Liver (tissue), 9 donors: Measurements from ENCODE around the gene NLK. TPM values are rescaled to one million over a fixed set of nuclear protein-coding genes. Genes with fewer than 3 reads are reported as not detected.

Source experiments
- DNase-seq: peaks from one replicate; pipeline ENCODE4 v3.0.0-alpha.2; 2017; ENCODE audit warnings: low spot score
- H3K27ac ChIP-seq, 2 donors: one replicate each; pipeline ENCODE4 v1.7.0; 2013; ENCODE audit warnings: inconsistent platforms in 2 of 2, low read length in 2 of 2, control low read depth in 1 of 2, low read depth in 1 of 2, mild to moderate bottlenecking in 1 of 2
- H3K27me3 ChIP-seq, 4 donors: one replicate each; pipeline versions ENCODE4 v1.6.1 to v1.7.0; 2013; ENCODE audit warnings: low read length in 3 of 4, inconsistent platforms in 1 of 4, mild to moderate bottlenecking in 1 of 4, moderate library complexity in 1 of 4; ENCODE audit not compliant: control insufficient read depth in 4 of 4, insufficient read depth in 4 of 4
- H3K36me3 ChIP-seq, 4 donors: one replicate each; pipeline versions ENCODE4 v1.6.1 to v1.7.0; 2013; ENCODE audit warnings: low read length in 3 of 4, mild to moderate bottlenecking in 3 of 4, low read depth in 1 of 4, moderate library complexity in 1 of 4; ENCODE audit not compliant: control insufficient read depth in 4 of 4, insufficient read depth in 3 of 4
- H3K4me1 ChIP-seq, 4 donors: one replicate each; pipeline versions ENCODE4 v1.6.1 to v1.7.0; 2013; ENCODE audit warnings: low read length in 3 of 4, mild to moderate bottlenecking in 3 of 4, moderate library complexity in 1 of 4; ENCODE audit not compliant: control insufficient read depth in 4 of 4, insufficient read depth in 4 of 4
- H3K4me3 ChIP-seq, 3 donors: one replicate each; pipeline versions ENCODE4 v1.6.1 to v1.7.0; 2013; ENCODE audit warnings: low read length in 3 of 3, control low read depth in 1 of 3, low read depth in 1 of 3, mild to moderate bottlenecking in 1 of 3
- H3K9ac ChIP-seq, 2 donors: one replicate each; pipeline ENCODE4 v1.7.0; 2013; ENCODE audit warnings: low read length in 2 of 2, mild to moderate bottlenecking in 2 of 2, moderate library complexity in 2 of 2, control low read depth in 1 of 2, low read depth in 1 of 2
- H3K9me3 ChIP-seq, 4 donors: one replicate each; pipeline versions ENCODE4 v1.6.1 to v1.7.0; 2013; ENCODE audit warnings: low read length in 3 of 4; ENCODE audit not compliant: control insufficient read depth in 4 of 4
- ATF3 ChIP-seq: IDR thresholded peaks from 2 replicates; pipeline ENCODE4 v1.6.1; 2016; ENCODE audit warnings: antibody characterized with exemption
- FOXA1 ChIP-seq: IDR thresholded peaks from 2 replicates; pipeline ENCODE4 v1.6.1; 2016; ENCODE audit warnings: antibody characterized with exemption
- HNF4A ChIP-seq, 2 donors: conservative IDR thresholded peaks; 2 replicates each; pipeline ENCODE4 v1.6.1; 2016; ENCODE audit warnings: antibody characterized with exemption in 2 of 2, mild to moderate bottlenecking in 2 of 2
- JUND ChIP-seq, 2 donors: IDR thresholded peaks; 2 replicates each; pipeline ENCODE4 v1.6.1; 2016; ENCODE audit warnings: antibody characterized with exemption in 2 of 2
- NR2F2 ChIP-seq: IDR thresholded peaks from 2 replicates; pipeline ENCODE4 v1.6.1; 2016; ENCODE audit warnings: antibody characterized with exemption
- RAD21 ChIP-seq, 2 donors: IDR thresholded peaks; 2 replicates each; pipeline ENCODE4 v1.6.1; 2016; ENCODE audit warnings: antibody characterized with exemption in 2 of 2, mild to moderate bottlenecking in 2 of 2
- REST ChIP-seq: IDR thresholded peaks from 2 replicates; pipeline ENCODE4 v1.6.1; 2016; ENCODE audit warnings: antibody characterized with exemption, mild to moderate bottlenecking
- WGBS: extraction: QIAGEN DNeasy Blood & Tissue Kit; methylation state at CpG from one replicate; pipeline ENCODE4 v1.1.7; 2013; 5-methylcytosine and 5-hydroxymethylcytosine counted together
- polyA plus RNA-seq, 2 donors: library from polyadenylated mRNA; stranded (reverse) in 1 of 2; unstranded in 1 of 2; fragments of 200-250 nt in 1 of 2; fragments of >200 nt in 1 of 2; fragmentation: Nextera tagmentation in 1 of 2; extraction: Ambion mirVana in 1 of 2; gene quantifications; one replicate each; pipeline versions ENCODE4 v1.2.1 to v1.2.3, GENCODE V29; 2013 to 2015
- total RNA-seq, 2 donors: library from RNA; depleted of rRNA; stranded (reverse); fragments of >200 nt; gene quantifications; one replicate each; pipeline ENCODE4 v1.2.3, GENCODE V29; 2014
- TF ChIP-seq, protein P1 (sequence below): IDR thresholded peaks from 2 replicates; pipeline ENCODE4 v1.6.1; 2016; ENCODE audit warnings: antibody characterized with exemption
- donor health status: healthy.
- donor health status: healthy.
- donor health status: healthy.
- donor health status: healthy.
- donor health status: healthy.

NLK gene
- total and polyA plus RNA-seq, 4 donors: 4.4 to 17.4 (median 9.2) TPM

DNA sequence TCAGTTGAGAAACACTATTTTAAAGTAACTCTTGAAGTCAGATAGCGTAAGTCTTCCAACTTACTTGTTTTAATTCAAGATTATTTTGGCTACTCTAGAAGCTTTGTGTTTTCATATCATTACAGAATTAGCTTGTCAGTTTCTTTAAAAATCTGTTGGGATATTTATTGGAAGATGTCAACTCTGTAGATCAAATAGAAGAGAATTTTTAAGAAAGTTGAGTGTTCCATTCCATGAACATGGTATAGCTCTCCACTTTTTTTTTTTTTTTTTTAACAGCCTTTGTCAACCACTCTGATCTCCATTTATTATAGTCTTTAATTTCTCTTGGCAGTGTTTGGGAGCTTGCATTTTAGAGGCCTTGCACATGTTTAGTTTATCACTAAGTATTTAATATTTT lies 28.7 kb downstream of the NLK start:
- H3K36me3 ChIP-seq: no peaks in the 10 kb centered on the region
- H3K9ac ChIP-seq: no peak overlapping the region
- H3K4me3 ChIP-seq: no peak overlapping the region
- no peaks in the 10 kb centered on the region for H3K4me1 ChIP-seq
- no peaks in the 10 kb centered on the region for H3K27me3 ChIP-seq
- peaks cover 0 to 4% (median 0%) of the 10 kb centered on the region in 4 donors for H3K9me3 ChIP-seq
- TF ChIP-seq NR2F2 (no peak), FOXA1 (no peak), JUND (IDR thresholded peaks at IDR 0.05) (no peak), ATF3 (no peak), HNF4A (conservative IDR thresholded peaks at IDR 0.05) (no peak), REST (no peak), RAD21 (IDR thresholded peaks at IDR 0.05) (no peak)
- TF ChIP-seq, protein P1, sequence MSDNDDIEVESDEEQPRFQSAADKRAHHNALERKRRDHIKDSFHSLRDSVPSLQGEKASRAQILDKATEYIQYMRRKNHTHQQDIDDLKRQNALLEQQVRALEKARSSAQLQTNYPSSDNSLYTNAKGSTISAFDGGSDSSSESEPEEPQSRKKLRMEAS: no peak
- no peak overlapping the region for H3K27ac ChIP-seq
- no peak for DNase-seq
- WGBS: 99% methylated on average over 1 of the region's 1 CpG

- peaks cover 0 to 4% (median 0%) of the 10 kb centered on the region in 4 donors for H3K9me3 ChIP-seq
- 98% methylated on average over 6 of the region's 6 CpGs for WGBS
- H3K4me1 ChIP-seq: no peaks in the 10 kb centered on the region
- H3K4me3 ChIP-seq: no peak overlapping the region
- no peaks in the 10 kb centered on the region for H3K27me3 ChIP-seq
- H3K9ac ChIP-seq: no peak overlapping the region
- H3K27ac ChIP-seq: no peak overlapping the region
- H3K36me3 ChIP-seq: no peaks in the 10 kb centered on the region
- DNase-seq: no peak
- TF ChIP-seq REST: no peak
These were observed 29.6 kb downstream of the NLK start for GRCh38 chr17:28071891-28072606.
